Aorta (tissue), 5 donors: ENCODE measurements around the gene PDCD6IP. TPM values are rescaled to one million over a fixed set of nuclear protein-coding genes. Genes with fewer than 3 reads are reported as not detected.

Source experiments
- ATAC-seq: fragments of 200-7000 bp; cut with Tn5 transposase; one replicate; pipeline ENCODE4 v1.9.1; 2022; ENCODE audit warnings: moderate library complexity; ENCODE audit not compliant: low FRiP score
- DNase-seq, 2 donors: peaks; one replicate each; pipeline ENCODE4 v3.0.0-alpha.2; 2020
- H3K27ac ChIP-seq, 2 donors: one replicate each; pipeline ENCODE4 v1.5.1; 2013; ENCODE audit warnings: low read length in 2 of 2, mild to moderate bottlenecking in 2 of 2, moderate library complexity in 2 of 2, control low read depth in 1 of 2, inconsistent platforms in 1 of 2, low read depth in 1 of 2
- H3K27me3 ChIP-seq, 2 donors: one replicate each; pipeline ENCODE4 v1.6.1; 2013; ENCODE audit warnings: control low read depth in 1 of 2, low read length in 1 of 2, mild to moderate bottlenecking in 1 of 2, moderate library complexity in 1 of 2; ENCODE audit not compliant: insufficient read depth in 2 of 2, control insufficient read depth in 1 of 2
- H3K36me3 ChIP-seq, 2 donors: one replicate each; pipeline ENCODE4 v1.6.1; 2013; ENCODE audit warnings: control low read depth in 1 of 2, low read length in 1 of 2, mild to moderate bottlenecking in 1 of 2; ENCODE audit not compliant: insufficient read depth in 2 of 2, control insufficient read depth in 1 of 2
- H3K4me1 ChIP-seq, 2 donors: one replicate each; pipeline ENCODE4 v1.6.1; 2013; ENCODE audit warnings: low read length in 2 of 2, control low read depth in 1 of 2, mild to moderate bottlenecking in 1 of 2, moderate library complexity in 1 of 2; ENCODE audit not compliant: insufficient read depth in 2 of 2, control insufficient read depth in 1 of 2
- H3K4me3 ChIP-seq, 2 donors: one replicate each; pipeline ENCODE4 v1.5.1; 2013; ENCODE audit warnings: low read length in 2 of 2, control low read depth in 1 of 2, mild to moderate bottlenecking in 1 of 2
- H3K9me3 ChIP-seq: one replicate; pipeline ENCODE4 v1.6.1; 2013; ENCODE audit warnings: mild to moderate bottlenecking, low read length; ENCODE audit not compliant: control insufficient read depth
- WGBS, 2 donors: extraction: QIAGEN DNeasy Blood & Tissue Kit; methylation state at CpG; one replicate each; pipeline ENCODE4 v1.1.7; 2013; 5-methylcytosine and 5-hydroxymethylcytosine counted together
- intact Hi-C, 2 donors: fragments of 100-400 bp; cut with DNase I; formaldehyde crosslinking; loops; one replicate each; pipeline versions ENCODE4 v1.14.2 to v1.15.0; 2022
- polyA plus RNA-seq, 2 donors: library from polyadenylated mRNA; stranded (reverse); fragments of 200-250 nt; gene quantifications; one replicate each; pipeline ENCODE4 v1.2.3, GENCODE V29; 2013
- total RNA-seq, 2 donors: library from RNA; stranded (reverse); fragmentation: NEBNext Ultra II Directional; extraction: Animal tissue kit (Norgen Biotek cat#: 25700); gene quantifications; one replicate each; pipeline ENCODE4 v1.2.1, GENCODE V29; 2021
- donor health status: healthy with polysubstance abuse.
- donor health status: Bipolar disorder and iron deficiency.
- donor health status: DM: no; HTN: no; CAD: no.
- donor health status: DM: no; HTN: no; CAD: no.
- donor health status: DM: yes; HTN: yes; CAD: no.

PDCD6IP gene
- total and polyA plus RNA-seq, 4 donors: 41.7 to 245 (median 143) TPM

DNA sequence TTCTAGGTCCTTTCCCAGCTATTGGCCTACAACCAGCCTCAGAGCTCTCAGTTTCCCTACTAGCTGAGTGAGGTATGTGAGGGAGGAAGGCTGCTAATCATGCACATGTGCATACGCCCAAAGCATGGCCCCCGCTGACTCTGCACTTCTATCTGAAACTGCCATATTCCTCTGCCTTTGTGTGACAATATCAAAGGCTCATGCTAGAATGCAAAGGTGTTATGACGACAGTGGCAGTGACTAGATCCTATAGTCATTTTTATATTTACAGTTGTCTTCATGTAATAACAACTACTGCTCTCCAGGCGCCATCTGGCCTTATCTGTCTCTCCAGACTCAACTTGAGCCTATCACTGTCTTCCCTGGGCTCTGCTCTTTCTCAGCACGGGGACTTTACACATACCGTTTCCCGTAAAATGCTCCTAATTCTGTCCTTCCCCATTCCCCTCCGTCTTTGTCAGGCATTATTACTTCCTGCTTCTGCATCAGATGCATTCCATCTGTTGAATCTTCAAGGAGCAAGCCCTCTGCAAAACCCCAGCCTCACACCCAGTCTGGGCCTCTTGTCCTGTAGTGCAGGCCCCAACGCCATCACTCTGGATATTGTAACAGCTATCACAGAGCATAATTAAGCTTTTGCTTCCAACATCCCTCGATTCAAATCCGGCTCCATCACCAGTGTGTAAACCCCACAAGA is 102.5 kb downstream of the PDCD6IP start:
- ATAC-seq (no peak), DNase-seq (no peak)
- no peak overlapping the region for H3K27ac ChIP-seq
- intact Hi-C loops: no loop called here
- H3K4me1 ChIP-seq: no peaks in the 10 kb centered on the region
- no peak overlapping the region for H3K4me3 ChIP-seq
- no peaks in the 10 kb centered on the region for H3K36me3 ChIP-seq
- 85 to 86% methylated on average over 11 of the region's 11 CpGs for WGBS, 2 donors
- H3K9me3 ChIP-seq: no peaks in the 10 kb centered on the region
- no peaks in the 10 kb centered on the region for H3K27me3 ChIP-seq

DNA sequence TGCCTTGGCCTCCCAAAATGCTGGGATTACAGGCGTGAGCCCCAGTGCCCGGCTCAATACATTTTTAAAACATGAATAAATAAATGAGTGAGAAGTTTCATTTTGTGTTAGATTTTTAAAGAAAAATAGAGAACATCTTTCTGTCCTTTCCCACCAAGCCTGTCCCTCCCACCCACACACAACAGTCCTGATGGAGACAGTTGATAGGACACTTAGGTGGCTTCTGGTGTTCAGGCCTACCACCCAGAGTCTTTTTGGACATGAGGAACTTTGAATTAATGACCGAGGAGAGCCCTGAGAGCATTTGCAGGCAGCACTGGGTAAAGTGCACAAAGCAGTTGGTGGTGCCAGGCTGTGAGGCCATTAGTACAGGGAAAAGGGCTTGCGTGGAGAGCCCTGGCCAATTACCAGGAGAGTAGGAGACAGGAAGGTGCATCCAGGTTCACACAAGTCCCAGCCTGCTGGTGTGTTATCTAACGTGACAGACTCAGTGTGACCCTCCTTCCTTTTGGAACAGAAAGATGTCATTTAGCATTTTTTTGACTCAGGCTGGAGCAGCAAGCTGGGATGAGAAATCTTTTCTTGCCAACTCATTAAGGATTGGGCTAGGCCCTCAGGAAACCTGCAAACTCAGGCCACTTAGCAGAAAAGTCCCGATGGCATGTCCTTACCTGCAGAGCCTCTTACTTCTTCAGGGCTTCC is 103.6 kb downstream of the PDCD6IP start:
- no peaks in the 10 kb centered on the region for H3K9me3 ChIP-seq
- DNase-seq (no peak), ATAC-seq (no peak)
- WGBS, 2 donors: 82 to 85% methylated on average over 6 of the region's 6 CpGs
- intact Hi-C loops: no loop called here
- no peak overlapping the region for H3K4me3 ChIP-seq
- H3K27ac ChIP-seq: no peak overlapping the region
- H3K36me3 ChIP-seq: no peaks in the 10 kb centered on the region
- no peaks in the 10 kb centered on the region for H3K27me3 ChIP-seq
- H3K4me1 ChIP-seq: no peaks in the 10 kb centered on the region

DNA sequence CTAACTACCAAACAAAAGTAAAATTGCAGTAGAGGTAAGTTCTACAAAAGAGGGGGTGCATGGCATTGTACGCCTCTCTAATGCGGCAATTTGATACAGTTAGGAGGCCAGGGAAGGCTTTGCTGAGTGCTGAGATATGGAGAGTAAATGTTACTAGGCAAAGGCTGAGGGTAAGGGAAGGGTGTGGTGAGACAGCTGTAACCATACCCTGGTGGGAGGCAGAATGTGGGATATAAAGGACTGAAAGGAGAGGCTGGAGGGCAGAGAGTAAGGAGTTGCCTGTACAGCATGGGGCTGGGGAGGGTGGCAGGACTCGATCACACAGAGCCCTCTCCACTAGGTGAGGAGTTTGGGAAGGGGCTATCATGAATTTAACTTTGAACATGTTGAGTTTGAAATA is 106.3 kb downstream of the PDCD6IP start:
- intact Hi-C loops: no loop called here
- Histone ChIP-seq H3K27me3 (no peaks in the 10 kb centered on the region), H3K4me3 (no peak overlapping the region), H3K4me1 (no peaks in the 10 kb centered on the region), H3K27ac (no peak overlapping the region), H3K9me3 (no peaks in the 10 kb centered on the region), H3K36me3 (no peaks in the 10 kb centered on the region)
- 95 to 97% methylated on average over 3 of the region's 3 CpGs for WGBS, 2 donors
- ATAC-seq (no peak), DNase-seq (no peak)

DNA sequence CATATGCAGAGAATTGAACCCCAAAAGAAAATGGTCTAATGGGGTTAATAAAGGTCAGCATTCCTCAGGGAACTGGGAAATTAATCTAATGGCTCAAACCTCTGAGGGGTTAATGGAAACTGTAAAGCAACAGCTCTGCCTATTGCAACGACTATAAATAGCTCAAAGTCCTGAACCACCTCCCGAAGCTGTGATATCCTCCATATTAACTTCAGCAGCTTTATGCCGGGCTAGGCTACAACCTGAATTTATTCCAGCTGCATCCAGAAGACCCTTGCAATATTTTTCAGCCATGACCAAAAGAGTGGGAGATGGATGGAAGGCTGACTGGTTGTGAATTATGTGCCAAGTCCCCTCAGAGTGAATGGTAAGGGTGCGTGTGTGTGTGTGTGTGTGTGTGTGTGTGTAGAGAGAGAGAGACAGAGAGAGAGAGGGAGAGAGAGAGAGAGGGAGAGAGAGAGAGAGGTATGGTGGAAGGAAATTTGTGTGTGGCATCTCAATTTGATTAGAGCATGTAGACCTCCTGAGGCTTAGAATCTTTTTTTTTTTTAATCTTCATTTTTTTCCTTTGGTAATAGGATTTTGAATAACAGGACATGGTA is 109.9 kb downstream of the PDCD6IP start:
- Histone ChIP-seq H3K4me3 (no peak overlapping the region), H3K27ac (no peak overlapping the region), H3K9me3 (no peaks in the 10 kb centered on the region), H3K4me1 (no peaks in the 10 kb centered on the region), H3K36me3 (no peaks in the 10 kb centered on the region), H3K27me3 (no peaks in the 10 kb centered on the region)
- ATAC-seq (no peak), DNase-seq (no peak)
- WGBS, 2 donors: 26 to 27% methylated on average over 4 of the region's 4 CpGs
- intact Hi-C loops: no loop called here

DNA sequence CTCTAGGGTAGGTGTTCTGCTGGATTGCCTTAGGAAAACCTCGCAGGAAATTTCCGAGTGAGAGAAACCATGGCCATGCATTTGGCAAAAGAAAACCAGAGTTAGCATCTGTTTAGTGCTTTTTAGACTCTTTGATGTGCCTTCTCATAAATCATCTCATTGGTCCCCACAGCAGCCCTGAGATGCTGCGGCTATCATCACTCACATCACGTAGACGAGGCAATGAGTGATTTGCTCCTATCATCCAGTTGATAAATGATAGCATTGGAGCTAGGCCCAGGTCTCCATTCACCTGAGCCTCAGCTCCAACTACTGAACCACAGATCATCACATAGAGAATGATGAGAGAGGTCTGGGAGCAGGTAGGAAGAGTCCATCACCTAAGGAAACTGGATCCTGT is 111.1 kb downstream of the PDCD6IP start:
- H3K9me3 ChIP-seq: no peaks in the 10 kb centered on the region

DNA sequence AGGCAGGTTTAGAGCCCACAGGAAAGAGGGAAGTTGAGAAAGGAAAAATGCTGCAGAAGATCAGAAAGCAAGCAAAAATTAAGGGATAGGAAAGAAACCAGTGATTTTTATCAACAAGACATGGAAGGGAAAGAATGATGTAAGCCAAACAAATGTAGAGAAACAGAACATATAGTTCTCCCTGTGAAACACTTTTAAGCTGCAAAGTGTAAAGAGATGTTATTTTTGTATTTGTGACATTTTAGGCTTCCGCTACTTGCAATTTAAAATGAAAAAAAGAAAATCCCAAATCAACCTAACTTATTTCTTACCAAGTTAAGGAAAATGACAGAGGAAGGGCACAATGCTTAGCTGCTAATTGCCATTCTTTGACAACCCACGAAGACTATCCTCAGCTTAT is 111.6 kb downstream of the PDCD6IP start:
- Histone ChIP-seq H3K9me3 (no peaks in the 10 kb centered on the region), H3K4me3 (no peak overlapping the region), H3K4me1 (no peaks in the 10 kb centered on the region), H3K27me3 (no peaks in the 10 kb centered on the region), H3K36me3 (no peaks in the 10 kb centered on the region), H3K27ac (no peak overlapping the region)
- no peak for DNase-seq
- no peak for ATAC-seq
- WGBS, 2 donors: 89 to 92% methylated on average over 2 of the region's 2 CpGs
- intact Hi-C loops: no loop called here

More for the DNA sequence above, 111.1 kb downstream of the PDCD6IP start:
- DNase-seq: no peak
- H3K36me3 ChIP-seq: no peaks in the 10 kb centered on the region
- no peak overlapping the region for H3K27ac ChIP-seq
- ATAC-seq: no peak
- H3K4me3 ChIP-seq: no peak overlapping the region
- WGBS, 2 donors: 83 to 92% methylated on average over 5 of the region's 5 CpGs
- intact Hi-C loops: no loop called here
- no peaks in the 10 kb centered on the region for H3K27me3 ChIP-seq
- H3K4me1 ChIP-seq: no peaks in the 10 kb centered on the region

DNA sequence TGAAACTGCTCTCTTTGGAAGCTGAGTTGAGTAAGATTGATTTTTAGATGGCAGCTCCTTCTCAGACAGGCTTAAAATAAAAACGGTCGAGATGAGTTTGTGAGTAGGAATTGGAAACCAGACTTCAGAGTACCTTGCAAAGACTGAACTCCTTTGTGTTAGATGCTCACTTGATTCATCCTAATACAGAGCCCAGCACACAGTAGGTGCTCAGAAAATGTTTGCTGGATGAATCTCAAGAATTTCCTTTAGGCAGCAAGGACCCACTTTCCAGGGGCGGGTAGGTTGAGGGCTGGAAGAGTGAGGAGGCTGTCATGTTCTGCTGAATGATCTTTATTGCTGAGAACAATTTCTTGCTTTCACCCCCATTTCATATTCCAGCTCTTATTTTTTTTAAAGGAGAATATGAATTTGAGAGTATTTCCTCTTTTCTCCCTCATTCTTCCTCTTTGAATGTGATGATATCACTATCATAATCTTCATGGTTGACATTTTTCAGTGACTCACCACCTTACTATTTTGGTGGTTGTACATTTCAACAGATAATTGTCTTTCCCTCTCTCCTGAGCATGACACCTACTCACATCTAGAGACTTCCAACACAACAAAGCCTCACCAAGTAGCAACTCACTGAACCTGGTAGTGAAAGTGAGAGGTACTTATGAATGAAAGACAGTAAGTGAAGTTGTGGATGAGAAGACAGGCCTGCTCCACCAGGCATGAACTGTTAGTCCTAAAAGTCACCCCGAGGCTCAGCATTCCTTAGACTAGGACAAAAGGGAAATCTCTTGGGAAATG is 113.3 kb downstream of the PDCD6IP start:
- 84 to 86% methylated on average over 4 of the region's 4 CpGs for WGBS, 2 donors
- DNase-seq (no peak), ATAC-seq (no peak)
- H3K36me3 ChIP-seq: no peaks in the 10 kb centered on the region
- H3K9me3 ChIP-seq: no peaks in the 10 kb centered on the region
- no peak overlapping the region for H3K27ac ChIP-seq
- H3K4me1 ChIP-seq: no peaks in the 10 kb centered on the region
- intact Hi-C loops: no loop called here
- no peak overlapping the region for H3K4me3 ChIP-seq
- no peaks in the 10 kb centered on the region for H3K27me3 ChIP-seq

DNA sequence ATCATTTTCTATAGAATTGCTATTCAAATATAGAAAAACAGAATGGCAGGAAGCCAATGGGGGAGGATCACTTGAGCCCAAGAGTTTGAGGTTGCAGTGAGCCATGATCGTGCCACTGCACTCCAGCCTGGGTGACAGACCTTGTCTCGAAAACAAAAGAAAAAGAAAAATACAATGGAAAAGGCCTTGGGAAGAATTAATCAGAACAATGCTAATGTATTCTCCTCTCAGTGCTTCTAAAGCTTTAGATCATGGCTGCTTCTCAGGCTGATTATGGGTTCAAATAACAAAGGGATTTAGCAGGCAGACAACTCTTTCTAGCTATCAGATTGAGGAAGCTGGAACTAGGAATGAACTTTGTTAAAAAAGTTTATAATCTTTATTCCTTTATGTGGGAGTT is 115.8 kb downstream of the PDCD6IP start:
- Histone ChIP-seq H3K27me3 (no peaks in the 10 kb centered on the region), H3K4me1 (no peaks in the 10 kb centered on the region), H3K4me3 (no peak overlapping the region), H3K9me3 (no peaks in the 10 kb centered on the region), H3K36me3 (no peaks in the 10 kb centered on the region), H3K27ac (no peak overlapping the region)
- DNase-seq (no peak), ATAC-seq (no peak)
- WGBS, 2 donors: 93 to 94% methylated on average over 2 of the region's 2 CpGs
- intact Hi-C loops: no loop called here
